Islet precursor cell (in vitro differentiated cells): ENCODE measurements around the gene SPIRE2.

Source experiments
- DNase-seq: peaks from one replicate; pipeline ENCODE4 v3.0.0-alpha.2; 2018

The SPIRE2 gene

GRCh38 chr16:89915303-89916232 is 87.3 kb downstream of the SPIRE2 start:
- no peak for DNase-seq

- peak; percentile 95 for DNase-seq
Observed at GRCh38 chr16:89917773-89918452, 89.6 kb downstream of the SPIRE2 start.

GRCh38 chr16:89918453-89919347 is 90.4 kb downstream of the SPIRE2 start, which contains the start of gene MC1R:
TSS of gene MC1R (plus strand) at chr16:89918862. CDS start at chr16:89919259, 397 bp downstream.
- peak; percentile 84 for DNase-seq

DNA sequence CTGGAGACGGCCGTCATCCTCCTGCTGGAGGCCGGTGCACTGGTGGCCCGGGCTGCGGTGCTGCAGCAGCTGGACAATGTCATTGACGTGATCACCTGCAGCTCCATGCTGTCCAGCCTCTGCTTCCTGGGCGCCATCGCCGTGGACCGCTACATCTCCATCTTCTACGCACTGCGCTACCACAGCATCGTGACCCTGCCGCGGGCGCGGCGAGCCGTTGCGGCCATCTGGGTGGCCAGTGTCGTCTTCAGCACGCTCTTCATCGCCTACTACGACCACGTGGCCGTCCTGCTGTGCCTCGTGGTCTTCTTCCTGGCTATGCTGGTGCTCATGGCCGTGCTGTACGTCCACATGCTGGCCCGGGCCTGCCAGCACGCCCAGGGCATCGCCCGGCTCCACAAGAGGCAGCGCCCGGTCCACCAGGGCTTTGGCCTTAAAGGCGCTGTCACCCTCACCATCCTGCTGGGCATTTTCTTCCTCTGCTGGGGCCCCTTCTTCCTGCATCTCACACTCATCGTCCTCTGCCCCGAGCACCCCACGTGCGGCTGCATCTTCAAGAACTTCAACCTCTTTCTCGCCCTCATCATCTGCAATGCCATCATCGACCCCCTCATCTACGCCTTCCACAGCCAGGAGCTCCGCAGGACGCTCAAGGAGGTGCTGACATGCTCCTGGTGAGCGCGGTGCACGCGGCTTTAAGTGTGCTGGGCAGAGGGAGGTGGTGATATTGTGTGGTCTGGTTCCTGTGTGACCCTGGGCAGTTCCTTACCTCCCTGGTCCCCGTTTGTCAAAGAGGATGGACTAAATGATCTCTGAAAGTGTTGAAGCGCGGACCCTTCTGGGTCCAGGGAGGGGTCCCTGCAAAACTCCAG is 91.5 kb downstream of the SPIRE2 start:
- DNase-seq = no peak

DNA sequence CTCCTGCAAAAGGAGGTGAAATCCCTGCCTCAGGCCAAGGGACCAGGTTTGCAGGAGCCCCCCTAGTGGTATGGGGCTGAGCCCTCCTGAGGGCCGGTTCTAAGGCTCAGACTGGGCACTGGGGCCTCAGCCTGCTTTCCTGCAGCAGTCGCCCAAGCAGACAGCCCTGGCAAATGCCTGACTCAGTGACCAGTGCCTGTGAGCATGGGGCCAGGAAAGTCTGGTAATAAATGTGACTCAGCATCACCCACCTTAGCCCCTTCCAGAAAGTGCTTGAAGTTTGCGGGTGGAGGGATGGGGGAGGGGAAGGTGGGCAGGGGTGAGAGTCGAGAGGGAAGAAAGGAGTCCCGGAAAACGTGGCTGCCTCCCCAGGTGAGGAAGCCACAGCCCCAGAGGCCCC is 92.4 kb downstream of the SPIRE2 start:
- DNase-seq = peak; percentile 77
